Stimulated activated CD8-positive, alpha-beta memory T cell treated with anti-CD3 and anti-CD28 coated beads, Interleukin-12 subunit alpha, Interleukin-12 subunit beta, amount 100 ng/mL, for 24 hours (primary cell): ENCODE data around the gene FST.

ENCODE experiments used
- DNase-seq: peaks from one replicate; pipeline ENCODE4 v3.0.0-alpha.2; 2020; ENCODE audit errors: extremely low read depth

FST gene

GRCh38 chr5:53473633-53474032 lies 6.8 kb upstream of the FST start:
- DNase-seq: no peak

GRCh38 chr5:53475320-53475719 lies 5.1 kb upstream of the FST start:
- DNase-seq: no peak

GRCh38 chr5:53476019-53476418 lies 4.4 kb upstream of the FST start:
- DNase-seq: no peak

GRCh38 chr5:53476531-53477480 lies 3.6 kb upstream of the FST start:
- no peak for DNase-seq

GRCh38 chr5:53478411-53479044 lies 1.9 kb upstream of the FST start:
- no peak for DNase-seq

GRCh38 chr5:53479045-53479589 lies 1.3 kb upstream of the FST start:
- no peak for DNase-seq

- no peak for DNase-seq
Measured at GRCh38 chr5:53479590-53480415, 626 bp upstream of the FST start.

- DNase-seq: no peak
Measured at GRCh38 chr5:53481159-53481886, 894 bp downstream of the FST start.

GRCh38 chr5:53481887-53482716 lies 1.7 kb downstream of the FST start:
- peak; percentile 23 for DNase-seq

- no peak for DNase-seq
Measured at GRCh38 chr5:53482717-53483638, 2.5 kb downstream of the FST start.

GRCh38 chr5:53487436-53487835 lies 7.0 kb downstream of the FST start:
- no peak for DNase-seq

- no peak for DNase-seq
Measured at GRCh38 chr5:53488195-53488722, 7.8 kb downstream of the FST start.

- DNase-seq: no peak
Measured at GRCh38 chr5:53490747-53491146, 10.3 kb downstream of the FST start.

GRCh38 chr5:53501054-53501453 lies 20.6 kb downstream of the FST start:
- DNase-seq: no peak

- no peak for DNase-seq
Measured at GRCh38 chr5:53503562-53504218, 23.3 kb downstream of the FST start.

GRCh38 chr5:53507013-53507412 lies 26.6 kb downstream of the FST start:
- DNase-seq: no peak

GRCh38 chr5:53508125-53508524 lies 27.7 kb downstream of the FST start:
- DNase-seq: no peak

GRCh38 chr5:53512539-53512938 lies 32.1 kb downstream of the FST start:
- no peak for DNase-seq

- no peak for DNase-seq
Measured at GRCh38 chr5:53515988-53516387, 35.6 kb downstream of the FST start.
